HepG2 (cell line): ENCODE data around the gene PPP2R5E. TPM values are rescaled to one million over a fixed set of nuclear protein-coding genes. Genes with fewer than 3 reads are reported as not detected.
A peak's percentile ranks its signal among the peaks of the same experiment; 100 is the strongest.

Experiments used
- CBX5 ChIP-seq: sonication (generic); formaldehyde crosslinking; IDR thresholded peaks from 2 replicates; pipeline ENCODE4 v1.4.0; 2020; ENCODE audit warnings: missing genetic modification reagents, borderline replicate concordance
- CENPT ChIP-seq: sonication (generic); formaldehyde crosslinking; IDR thresholded peaks from 2 replicates; pipeline ENCODE4 v1.8.0; 2022; ENCODE audit warnings: low read depth, mild to moderate bottlenecking, moderate library complexity, missing genetic modification reagents
- EP300 ChIP-seq, 3 experiments: sonication (generic) in 1 of 3; formaldehyde crosslinking in 1 of 3; IDR thresholded peaks; 2 replicates each; pipeline versions ENCODE4 v1.5.1 to v1.6.1; 2011 to 2020; ENCODE audit warnings: low read depth in 2 of 3, low read length in 2 of 3, borderline replicate concordance in 1 of 3, improper control_type of control experiment in 1 of 3, mild to moderate bottlenecking in 1 of 3, missing genetic modification reagents in 1 of 3, moderate library complexity in 1 of 3
- FOXA1 ChIP-seq, 2 experiments: fragments of 450-650 bp in 1 of 2; sonication (generic) in 1 of 2; formaldehyde crosslinking in 1 of 2; IDR thresholded peaks; 2 replicates each; pipeline versions ENCODE4 v1.4.0 to v1.6.1; 2016 to 2020; ENCODE audit warnings: missing genetic modification reagents in 1 of 2
- GABPA ChIP-seq, 2 experiments: IDR thresholded peaks; 2 replicates each; pipeline ENCODE4 v1.6.1; 2011 to 2016; ENCODE audit warnings: low read depth in 2 of 2, low read length in 1 of 2, missing biosample characterization in 1 of 2, missing genetic modification characterization in 1 of 2
- HNF4G ChIP-seq, 2 experiments: sonication (generic) in 1 of 2; formaldehyde crosslinking in 1 of 2; IDR thresholded peaks; 2 replicates each; pipeline versions ENCODE4 v1.4.0 to v1.6.1; 2011 to 2020; ENCODE audit warnings: borderline replicate concordance in 2 of 2, low read depth in 2 of 2, mild to moderate bottlenecking in 2 of 2, low read length in 1 of 2, missing genetic modification reagents in 1 of 2, moderate library complexity in 1 of 2
- HNRNPK ChIP-seq: fragments of 200-400 bp; formaldehyde crosslinking; IDR thresholded peaks from 2 replicates; pipeline ENCODE4 v1.6.1; 2018; ENCODE audit warnings: low read length, low read depth, moderate library complexity, mild to moderate bottlenecking; ENCODE audit not compliant: poor library complexity, severe bottlenecking
- IKZF1 ChIP-seq: fragments of 450-650 bp; IDR thresholded peaks from 2 replicates; pipeline ENCODE4 v1.7.1; 2016
- ISL2 ChIP-seq: sonication (generic); formaldehyde crosslinking; IDR thresholded peaks from 2 replicates; pipeline ENCODE4 v1.5.0; 2020; ENCODE audit warnings: missing genetic modification reagents
- POLR2AphosphoS5 ChIP-seq: IDR thresholded peaks from 2 replicates; pipeline ENCODE4 v1.6.1; 2012; ENCODE audit warnings: low read depth, low read length
- SALL1 ChIP-seq: sonication (generic); formaldehyde crosslinking; IDR thresholded peaks from 2 replicates; pipeline ENCODE4 v1.8.0; 2022; ENCODE audit warnings: mild to moderate bottlenecking, missing genetic modification reagents
- SIN3B ChIP-seq: fragments of 150-350 bp; IDR thresholded peaks from 2 replicates; pipeline ENCODE4 v1.6.1; 2014; ENCODE audit warnings: low read length
- SNRNP70 ChIP-seq: fragments of 200-400 bp; formaldehyde crosslinking; IDR thresholded peaks from 2 replicates; pipeline ENCODE4 v1.6.1; 2017; ENCODE audit warnings: mild to moderate bottlenecking, low read depth, low read length, moderate library complexity
- SP140L ChIP-seq: sonication (generic); formaldehyde crosslinking; IDR thresholded peaks from 2 replicates; pipeline ENCODE4 v1.4.0; 2020; ENCODE audit warnings: missing genetic modification reagents, borderline replicate concordance
- ZC3H13 ChIP-seq: sonication (generic); formaldehyde crosslinking; IDR thresholded peaks from 2 replicates; pipeline ENCODE4 v1.8.1; 2023; ENCODE audit warnings: mild to moderate bottlenecking, missing genetic modification reagents, moderate library complexity
- ZNF713 ChIP-seq: sonication (generic); formaldehyde crosslinking; IDR thresholded peaks from 2 replicates; pipeline ENCODE4 v1.4.0; 2020; ENCODE audit warnings: mild to moderate bottlenecking, missing genetic modification reagents
- ZNF737 ChIP-seq: sonication (generic); formaldehyde crosslinking; IDR thresholded peaks from 2 replicates; pipeline ENCODE4 v1.5.0; 2020; ENCODE audit warnings: missing genetic modification reagents, mild to moderate bottlenecking, borderline replicate concordance
- ZNF790 ChIP-seq: sonication (generic); formaldehyde crosslinking; IDR thresholded peaks from 2 replicates; pipeline ENCODE4 v1.8.0; 2022; ENCODE audit warnings: missing genetic modification reagents, mild to moderate bottlenecking, borderline replicate concordance
- ZSCAN21 ChIP-seq: sonication (generic); formaldehyde crosslinking; IDR thresholded peaks from 2 replicates; pipeline ENCODE4 v1.8.0; 2022; ENCODE audit warnings: mild to moderate bottlenecking, missing genetic modification reagents, moderate library complexity, borderline replicate concordance
- polyA plus RNA-seq, 8 experiments: library from polyadenylated mRNA; depleted of rRNA in 3 of 8; stranded (reverse) in 7 of 8; unstranded in 1 of 8; fragments of >200 nt; fragmentation: Illumina TruSeq in 4 of 8; extraction: Trizol in 4 of 8; gene quantifications; 2 replicates each; pipeline versions ENCODE4 v1.2.1 to v1.2.3, GENCODE V29; 2011 to 2016; ENCODE audit warnings: low read depth in 4 of 8, missing spikeins in 1 of 8, mixed read lengths in 1 of 8; ENCODE audit not compliant: insufficient read depth in 1 of 8
- total RNA-seq, 5 experiments: library from RNA; depleted of rRNA; stranded (reverse); fragments of >200 nt; fragmentation: Illumina TruSeq; extraction: Trizol; gene quantifications; 2 replicates each; pipeline ENCODE4 v1.2.3, GENCODE V29; 2016; ENCODE audit warnings: low read depth in 1 of 5
- TF ChIP-seq, protein P1 (sequence below): sonication (generic); formaldehyde crosslinking; IDR thresholded peaks from 2 replicates; pipeline ENCODE4 v1.4.0; 2020; ENCODE audit warnings: mild to moderate bottlenecking, missing genetic modification reagents
- TF ChIP-seq, protein P2 (sequence below): sonication (generic); formaldehyde crosslinking; IDR thresholded peaks from 2 replicates; pipeline ENCODE4 v1.4.0; 2020; ENCODE audit warnings: mild to moderate bottlenecking, missing genetic modification reagents, borderline replicate concordance
- TF ChIP-seq, protein P3 (sequence below): IDR thresholded peaks from 2 replicates; pipeline ENCODE4 v1.6.1; 2012; ENCODE audit warnings: low read depth, low read length, improper control_type of control experiment

PPP2R5E gene
- total and polyA plus RNA-seq, 2 of the 13 experiments (the other 11 are each of a cell fraction or from before 2014, with no cell fraction given): 8.9 to 11.0 TPM

DNA sequence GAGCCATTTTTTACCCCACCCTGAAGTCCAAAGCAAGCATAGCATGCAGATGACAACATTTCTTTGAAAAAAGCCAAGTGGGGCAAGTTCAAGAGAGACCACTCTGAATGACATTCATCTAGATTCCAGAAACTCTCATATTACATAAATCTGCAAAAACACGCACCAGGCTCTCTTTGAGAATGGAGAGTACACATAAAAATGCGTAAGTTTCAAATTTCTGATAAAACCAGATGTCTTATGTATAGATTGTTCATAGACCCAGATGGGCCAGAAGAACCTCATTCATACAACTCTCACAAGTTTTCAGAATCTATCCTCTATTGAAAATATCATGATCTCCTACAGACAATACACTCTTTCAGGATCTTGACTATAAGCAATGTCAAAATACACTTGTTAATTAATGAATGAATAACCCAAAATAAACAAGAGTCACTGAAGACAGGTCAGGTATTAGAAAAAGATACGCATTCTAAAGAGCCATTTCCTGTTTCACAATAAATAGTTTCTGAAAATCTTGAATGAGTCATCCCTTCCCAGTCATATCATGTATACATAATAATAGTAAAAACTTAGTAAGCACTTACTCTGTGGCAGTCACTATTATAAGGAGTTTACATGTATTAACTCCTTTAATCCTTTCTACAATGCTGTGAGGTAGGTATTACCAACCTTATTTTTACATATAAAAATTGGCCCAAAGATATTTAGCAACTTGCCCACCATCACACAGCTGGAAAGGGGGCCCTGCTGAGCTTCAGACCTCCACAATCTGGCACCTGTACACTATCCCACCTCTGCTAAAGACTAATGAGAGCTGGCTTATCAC is 72.0 kb downstream of the PPP2R5E start (continued):
- TF ChIP-seq, protein P1, sequence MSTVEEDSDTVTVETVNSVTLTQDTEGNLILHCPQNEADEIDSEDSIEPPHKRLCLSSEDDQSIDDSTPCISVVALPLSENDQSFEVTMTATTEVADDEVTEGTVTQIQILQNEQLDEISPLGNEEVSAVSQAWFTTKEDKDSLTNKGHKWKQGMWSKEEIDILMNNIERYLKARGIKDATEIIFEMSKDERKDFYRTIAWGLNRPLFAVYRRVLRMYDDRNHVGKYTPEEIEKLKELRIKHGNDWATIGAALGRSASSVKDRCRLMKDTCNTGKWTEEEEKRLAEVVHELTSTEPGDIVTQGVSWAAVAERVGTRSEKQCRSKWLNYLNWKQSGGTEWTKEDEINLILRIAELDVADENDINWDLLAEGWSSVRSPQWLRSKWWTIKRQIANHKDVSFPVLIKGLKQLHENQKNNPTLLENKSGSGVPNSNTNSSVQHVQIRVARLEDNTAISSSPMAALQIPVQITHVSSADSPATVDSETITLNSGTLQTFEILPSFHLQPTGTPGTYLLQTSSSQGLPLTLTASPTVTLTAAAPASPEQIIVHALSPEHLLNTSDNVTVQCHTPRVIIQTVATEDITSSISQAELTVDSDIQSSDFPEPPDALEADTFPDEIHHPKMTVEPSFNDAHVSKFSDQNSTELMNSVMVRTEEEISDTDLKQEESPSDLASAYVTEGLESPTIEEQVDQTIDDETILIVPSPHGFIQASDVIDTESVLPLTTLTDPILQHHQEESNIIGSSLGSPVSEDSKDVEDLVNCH (CRISPR knock-in tag): no peak
- TF ChIP-seq ZNF737 (CRISPR knock-in tag): no peak
- no peak for TF ChIP-seq GABPA (IDR thresholded peaks at IDR 0.05; ENCODE audit: low read depth, low read length)
- peak; percentile 39; the same call in 1 of the 2 replicates for TF ChIP-seq GABPA (CRISPR knock-in tag; IDR thresholded peaks at IDR 0.05; ENCODE audit: low read depth)
- TF ChIP-seq, protein P2, sequence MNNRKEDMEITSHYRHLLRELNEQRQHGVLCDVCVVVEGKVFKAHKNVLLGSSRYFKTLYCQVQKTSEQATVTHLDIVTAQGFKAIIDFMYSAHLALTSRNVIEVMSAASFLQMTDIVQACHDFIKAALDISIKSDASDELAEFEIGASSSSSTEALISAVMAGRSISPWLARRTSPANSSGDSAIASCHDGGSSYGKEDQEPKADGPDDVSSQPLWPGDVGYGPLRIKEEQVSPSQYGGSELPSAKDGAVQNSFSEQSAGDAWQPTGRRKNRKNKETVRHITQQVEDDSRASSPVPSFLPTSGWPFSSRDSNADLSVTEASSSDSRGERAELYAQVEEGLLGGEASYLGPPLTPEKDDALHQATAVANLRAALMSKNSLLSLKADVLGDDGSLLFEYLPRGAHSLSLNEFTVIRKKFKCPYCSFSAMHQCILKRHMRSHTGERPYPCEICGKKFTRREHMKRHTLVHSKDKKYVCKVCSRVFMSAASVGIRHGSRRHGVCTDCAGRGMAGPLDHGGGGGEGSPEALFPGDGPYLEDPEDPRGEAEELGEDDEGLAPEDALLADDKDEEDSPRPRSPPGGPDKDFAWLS (CRISPR knock-in tag): no peak
- TF ChIP-seq ZNF790 (CRISPR knock-in tag): no peak
- no peak for TF ChIP-seq SP140L (CRISPR knock-in tag)
- TF ChIP-seq CENPT (CRISPR knock-in tag): no peak
- no peak for TF ChIP-seq POLR2AphosphoS5
- TF ChIP-seq, protein P3, sequence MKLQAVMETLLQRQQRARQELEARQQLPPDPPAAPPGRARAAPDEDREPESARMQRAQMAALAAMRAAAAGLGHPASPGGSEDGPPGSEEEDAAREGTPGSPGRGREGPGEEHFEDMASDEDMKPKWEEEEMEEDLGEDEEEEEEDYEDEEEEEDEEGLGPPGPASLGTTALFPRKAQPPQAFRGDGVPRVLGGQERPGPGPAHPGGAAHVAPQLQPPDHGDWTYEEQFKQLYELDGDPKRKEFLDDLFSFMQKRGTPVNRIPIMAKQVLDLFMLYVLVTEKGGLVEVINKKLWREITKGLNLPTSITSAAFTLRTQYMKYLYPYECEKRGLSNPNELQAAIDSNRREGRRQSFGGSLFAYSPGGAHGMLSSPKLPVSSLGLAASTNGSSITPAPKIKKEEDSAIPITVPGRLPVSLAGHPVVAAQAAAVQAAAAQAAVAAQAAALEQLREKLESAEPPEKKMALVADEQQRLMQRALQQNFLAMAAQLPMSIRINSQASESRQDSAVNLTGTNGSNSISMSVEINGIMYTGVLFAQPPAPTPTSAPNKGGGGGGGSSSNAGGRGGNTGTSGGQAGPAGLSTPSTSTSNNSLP: peak; percentile 91
- no peak for TF ChIP-seq IKZF1
- no peak for TF ChIP-seq SNRNP70
- no peak for TF ChIP-seq ZNF713
- TF ChIP-seq EP300 (IDR thresholded peaks at IDR 0.05; ENCODE audit: low read depth in 2 of 2, low read length in 2 of 2): peak in 1 of 2 experiments; percentile 82; a peak in 2 of 4 replicates
- TF ChIP-seq EP300 (CRISPR knock-in tag; IDR thresholded peaks at IDR 0.05; ENCODE audit: borderline replicate concordance): 0 out of 2 replicates have a peak, but pooled peaks have one; percentile 19
- TF ChIP-seq FOXA1 (IDR thresholded peaks at IDR 0.05): 0 out of 2 replicates have a peak, but pooled peaks have one; percentile 14
- TF ChIP-seq FOXA1 (CRISPR knock-in tag; IDR thresholded peaks at IDR 0.05): peak; percentile 69
- no peak for TF ChIP-seq ZC3H13
- TF ChIP-seq SIN3B: no peak
- no peak for TF ChIP-seq ZSCAN21 (CRISPR knock-in tag)
- no peak for TF ChIP-seq CBX5
- TF ChIP-seq HNF4G (IDR thresholded peaks at IDR 0.05; ENCODE audit: borderline replicate concordance, low read depth, low read length): no peak
- no peak for TF ChIP-seq HNF4G (CRISPR knock-in tag; IDR thresholded peaks at IDR 0.05; ENCODE audit: borderline replicate concordance, low read depth)
- TF ChIP-seq ISL2 (CRISPR knock-in tag): 0 out of 2 replicates have a peak, but pooled peaks have one; percentile 49
- no peak for TF ChIP-seq SALL1 (CRISPR knock-in tag)
- no peak for TF ChIP-seq HNRNPK
